ENCODE results near the gene LRIF1. TPM values are rescaled to one million over a fixed set of nuclear protein-coding genes. Genes with fewer than 3 reads are reported as not detected.
A peak's percentile ranks its signal among the peaks of the same experiment; 100 is the strongest.

LRIF1 gene
- total and polyA plus RNA-seq, 2 experiments from 2014 or later, result 9.5 to 12.8 TPM

DNA sequence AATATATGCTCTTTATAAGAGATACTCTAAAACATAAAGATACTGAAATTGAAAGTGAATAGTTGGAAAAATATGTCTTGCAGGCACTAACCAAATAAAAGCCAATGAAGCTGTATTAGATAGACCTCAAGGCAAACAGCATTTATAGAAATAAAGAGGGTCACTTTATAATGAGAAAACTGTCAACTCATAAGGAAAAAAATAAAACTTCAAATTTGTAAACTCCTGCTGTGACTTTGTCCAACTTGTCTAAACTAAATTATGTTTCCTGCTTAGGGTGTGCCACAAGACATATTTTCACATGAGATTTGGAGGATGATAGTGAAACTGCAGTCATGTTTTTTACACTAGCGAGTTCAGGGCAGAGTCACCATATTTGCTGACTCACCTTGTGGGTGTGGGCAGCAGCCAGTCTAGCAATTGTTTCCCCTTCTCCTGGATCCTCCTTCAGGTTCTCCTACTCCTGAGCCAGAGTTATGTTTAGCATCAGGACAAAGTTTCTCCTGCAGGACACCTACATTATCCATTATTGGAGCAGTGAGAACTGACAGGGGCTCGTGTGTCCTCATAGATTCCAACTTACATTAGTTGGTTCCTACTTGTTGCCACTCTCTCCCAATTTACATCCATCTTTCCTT lies 46.9 kb downstream of the LRIF1 start:
- Histone ChIP-seq H3K4me1 (ENCODE audit: insufficient read depth) (no peaks in the 10 kb centered on the region), H4K20me1 (ENCODE audit: insufficient read depth, poor library complexity, severe bottlenecking) (no peaks in the 10 kb centered on the region), H3K4me2 (peak overlapping the region; percentile 44), H2AFZ (peak overlapping the region; percentile 12), H3K27ac (no peak overlapping the region), H3K9me2 (replicated peaks; ENCODE audit: insufficient read depth) (peaks cover 4% of the 10 kb centered on the region), H3K4me3 (no peak overlapping the region), H3K9me3 (ENCODE audit: low read depth) (no peaks in the 10 kb centered on the region), H3K79me2 (no peaks in the 10 kb centered on the region), H3K36me3 (replicated peaks; ENCODE audit: insufficient read depth, low read depth) (no peaks in the 10 kb centered on the region), H3K27me3 (no peaks in the 10 kb centered on the region)
- no peak for TF ChIP-seq EZH2phosphoT487 (IDR thresholded peaks at IDR 0.05; ENCODE audit: low read depth, severe bottlenecking, unreplicated experiment)
- TF ChIP-seq, protein P1, sequence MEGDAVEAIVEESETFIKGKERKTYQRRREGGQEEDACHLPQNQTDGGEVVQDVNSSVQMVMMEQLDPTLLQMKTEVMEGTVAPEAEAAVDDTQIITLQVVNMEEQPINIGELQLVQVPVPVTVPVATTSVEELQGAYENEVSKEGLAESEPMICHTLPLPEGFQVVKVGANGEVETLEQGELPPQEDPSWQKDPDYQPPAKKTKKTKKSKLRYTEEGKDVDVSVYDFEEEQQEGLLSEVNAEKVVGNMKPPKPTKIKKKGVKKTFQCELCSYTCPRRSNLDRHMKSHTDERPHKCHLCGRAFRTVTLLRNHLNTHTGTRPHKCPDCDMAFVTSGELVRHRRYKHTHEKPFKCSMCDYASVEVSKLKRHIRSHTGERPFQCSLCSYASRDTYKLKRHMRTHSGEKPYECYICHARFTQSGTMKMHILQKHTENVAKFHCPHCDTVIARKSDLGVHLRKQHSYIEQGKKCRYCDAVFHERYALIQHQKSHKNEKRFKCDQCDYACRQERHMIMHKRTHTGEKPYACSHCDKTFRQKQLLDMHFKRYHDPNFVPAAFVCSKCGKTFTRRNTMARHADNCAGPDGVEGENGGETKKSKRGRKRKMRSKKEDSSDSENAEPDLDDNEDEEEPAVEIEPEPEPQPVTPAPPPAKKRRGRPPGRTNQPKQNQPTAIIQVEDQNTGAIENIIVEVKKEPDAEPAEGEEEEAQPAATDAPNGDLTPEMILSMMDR (IDR thresholded peaks at IDR 0.05; ENCODE audit: poor library complexity), result no peak
- no peak for TF ChIP-seq EZH2 (IDR thresholded peaks at IDR 0.05; ENCODE audit: borderline replicate concordance)
- DNase-seq (ENCODE audit: low spot score), result peak; percentile 13
- 29% methylated on average over 2 of the region's 2 CpGs for WGBS (ENCODE audit: low lambda C conversion rate, missing lambda C conversion rate)

DNA sequence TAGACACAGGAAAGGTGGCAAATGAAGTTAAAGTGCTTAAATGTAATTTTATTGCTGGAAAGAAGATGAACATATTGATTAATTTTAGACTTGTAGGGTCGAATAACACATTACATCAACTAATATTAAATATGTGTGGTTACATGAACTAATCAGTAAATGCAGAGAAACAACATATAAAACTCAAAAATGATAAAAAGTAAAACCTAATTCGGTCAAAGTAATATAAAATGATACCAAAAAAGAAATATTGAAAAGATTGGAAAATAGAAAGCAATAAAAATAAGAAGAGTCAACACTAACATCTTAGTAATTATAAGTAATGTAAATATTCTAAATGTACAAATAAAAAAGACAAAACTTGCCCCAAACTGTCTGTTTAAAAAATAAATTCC lies 47.5 kb downstream of the LRIF1 start:
- Histone ChIP-seq H3K36me3 (replicated peaks; ENCODE audit: insufficient read depth, low read depth) (no peaks in the 10 kb centered on the region), H3K9me3 (ENCODE audit: low read depth) (no peaks in the 10 kb centered on the region), H3K9me2 (replicated peaks; ENCODE audit: insufficient read depth) (peaks cover 4% of the 10 kb centered on the region), H3K27me3 (no peaks in the 10 kb centered on the region), H3K4me1 (ENCODE audit: insufficient read depth) (no peaks in the 10 kb centered on the region), H3K4me3 (no peak overlapping the region), H3K79me2 (no peaks in the 10 kb centered on the region), H3K27ac (no peak overlapping the region), H3K4me2 (no peak overlapping the region), H4K20me1 (ENCODE audit: insufficient read depth, poor library complexity, severe bottlenecking) (no peaks in the 10 kb centered on the region), H2AFZ (peak overlapping the region; percentile 12)
- TF ChIP-seq, protein P1 (IDR thresholded peaks at IDR 0.05; ENCODE audit: poor library complexity), result no peak
- TF ChIP-seq EZH2phosphoT487 (IDR thresholded peaks at IDR 0.05; ENCODE audit: low read depth, severe bottlenecking, unreplicated experiment), result no peak
- no peak for TF ChIP-seq EZH2 (IDR thresholded peaks at IDR 0.05; ENCODE audit: borderline replicate concordance)
- 77% methylated on average over 2 of the region's 2 CpGs for WGBS (ENCODE audit: low lambda C conversion rate, missing lambda C conversion rate)
- no peak for DNase-seq (ENCODE audit: low spot score)

DNA sequence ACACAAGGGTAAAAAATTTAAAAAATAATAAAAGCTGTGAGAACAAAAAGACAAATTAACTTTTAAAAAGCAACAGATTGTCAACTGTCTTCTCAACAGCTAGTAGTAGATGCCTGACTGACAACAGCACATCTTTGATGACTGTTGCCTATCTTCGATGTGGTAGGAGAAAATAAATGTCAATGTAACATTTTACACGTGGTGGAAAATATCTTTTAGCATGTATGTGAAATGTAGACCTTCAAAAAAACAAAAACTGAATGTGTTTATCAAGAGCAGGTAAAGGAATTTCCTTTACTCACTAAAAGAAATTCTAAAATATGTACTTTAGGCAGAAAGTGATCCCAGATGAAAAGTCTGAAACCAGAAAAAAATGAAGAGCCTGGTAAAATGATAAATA lies 47.9 kb downstream of the LRIF1 start:
- no peaks in the 10 kb centered on the region for H3K79me2 ChIP-seq
- no peaks in the 10 kb centered on the region for H3K9me3 ChIP-seq (ENCODE audit: low read depth)
- 77% methylated on average over 2 of the region's 2 CpGs for WGBS (ENCODE audit: low lambda C conversion rate, missing lambda C conversion rate)

More for the DNA sequence above, 47.9 kb downstream of the LRIF1 start:
- DNase-seq (ENCODE audit: low spot score), result no peak
- H3K27me3 ChIP-seq, result no peaks in the 10 kb centered on the region
- H3K4me1 ChIP-seq (ENCODE audit: insufficient read depth), result no peaks in the 10 kb centered on the region
- H3K9me2 ChIP-seq (replicated peaks; ENCODE audit: insufficient read depth), result peaks cover 4% of the 10 kb centered on the region
- H2AFZ ChIP-seq, result no peak overlapping the region
- TF ChIP-seq, protein P1 (IDR thresholded peaks at IDR 0.05; ENCODE audit: poor library complexity), result no peak
- no peak for TF ChIP-seq EZH2 (IDR thresholded peaks at IDR 0.05; ENCODE audit: borderline replicate concordance)
- no peak for TF ChIP-seq EZH2phosphoT487 (IDR thresholded peaks at IDR 0.05; ENCODE audit: low read depth, severe bottlenecking, unreplicated experiment)
- no peaks in the 10 kb centered on the region for H3K36me3 ChIP-seq (replicated peaks; ENCODE audit: insufficient read depth, low read depth)
- no peak overlapping the region for H3K4me3 ChIP-seq
- H3K4me2 ChIP-seq, result no peak overlapping the region
- no peak overlapping the region for H3K27ac ChIP-seq
- no peaks in the 10 kb centered on the region for H4K20me1 ChIP-seq (ENCODE audit: insufficient read depth, poor library complexity, severe bottlenecking)
